ENCODE results near the gene C1orf115. TPM values are rescaled to one million over a fixed set of nuclear protein-coding genes. Genes with fewer than 3 reads are reported as not detected.

The C1orf115 gene
- total RNA-seq, 1 donor from 2014 or later: 6.7 TPM

DNA sequence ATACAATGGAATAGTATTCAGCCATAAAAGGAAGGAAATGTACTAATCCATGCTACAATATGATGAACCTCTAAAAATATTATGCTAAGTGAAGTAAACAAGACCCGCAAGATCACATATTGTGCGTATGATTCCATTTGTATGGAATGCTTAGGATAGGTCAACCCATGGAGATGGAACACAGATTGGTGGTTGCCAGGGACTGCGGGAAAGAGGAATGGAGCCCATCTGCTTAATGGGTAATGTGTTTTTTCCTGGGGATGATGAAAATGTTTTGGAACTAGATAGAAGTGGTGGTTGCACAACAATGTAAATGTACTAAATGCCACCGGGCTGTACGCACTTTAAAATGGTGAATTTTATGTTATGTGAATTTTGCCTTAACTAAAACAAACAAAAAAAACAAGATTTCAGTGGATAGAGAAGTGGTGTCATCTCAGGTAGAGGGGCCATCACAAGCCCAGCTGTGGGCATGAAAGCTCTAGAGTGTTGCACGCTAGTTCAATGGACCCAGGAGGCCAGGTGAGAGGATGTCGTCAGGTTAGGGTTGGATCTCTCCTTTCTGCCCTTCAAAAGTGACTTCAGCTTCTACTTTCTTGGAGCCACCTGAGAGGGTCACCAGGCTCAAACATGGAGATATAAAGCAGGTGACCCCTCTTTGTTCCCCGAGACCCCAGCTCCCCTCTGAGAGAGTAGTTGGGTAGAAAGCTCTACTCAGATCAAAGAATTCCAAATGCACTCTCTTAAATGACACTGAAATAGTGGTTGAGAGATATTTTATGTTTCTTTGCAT lies 2.5 kb downstream of the C1orf115 start:
- no peak for DNase-seq (ENCODE audit: low read depth)
- TF ChIP-seq, protein P1, sequence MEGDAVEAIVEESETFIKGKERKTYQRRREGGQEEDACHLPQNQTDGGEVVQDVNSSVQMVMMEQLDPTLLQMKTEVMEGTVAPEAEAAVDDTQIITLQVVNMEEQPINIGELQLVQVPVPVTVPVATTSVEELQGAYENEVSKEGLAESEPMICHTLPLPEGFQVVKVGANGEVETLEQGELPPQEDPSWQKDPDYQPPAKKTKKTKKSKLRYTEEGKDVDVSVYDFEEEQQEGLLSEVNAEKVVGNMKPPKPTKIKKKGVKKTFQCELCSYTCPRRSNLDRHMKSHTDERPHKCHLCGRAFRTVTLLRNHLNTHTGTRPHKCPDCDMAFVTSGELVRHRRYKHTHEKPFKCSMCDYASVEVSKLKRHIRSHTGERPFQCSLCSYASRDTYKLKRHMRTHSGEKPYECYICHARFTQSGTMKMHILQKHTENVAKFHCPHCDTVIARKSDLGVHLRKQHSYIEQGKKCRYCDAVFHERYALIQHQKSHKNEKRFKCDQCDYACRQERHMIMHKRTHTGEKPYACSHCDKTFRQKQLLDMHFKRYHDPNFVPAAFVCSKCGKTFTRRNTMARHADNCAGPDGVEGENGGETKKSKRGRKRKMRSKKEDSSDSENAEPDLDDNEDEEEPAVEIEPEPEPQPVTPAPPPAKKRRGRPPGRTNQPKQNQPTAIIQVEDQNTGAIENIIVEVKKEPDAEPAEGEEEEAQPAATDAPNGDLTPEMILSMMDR (conservative IDR thresholded peaks at IDR 0.05; ENCODE audit: low read depth, low read length): no peak
- H3K4me3 ChIP-seq (ENCODE audit: low read depth, low read length): no peak overlapping the region

DNA sequence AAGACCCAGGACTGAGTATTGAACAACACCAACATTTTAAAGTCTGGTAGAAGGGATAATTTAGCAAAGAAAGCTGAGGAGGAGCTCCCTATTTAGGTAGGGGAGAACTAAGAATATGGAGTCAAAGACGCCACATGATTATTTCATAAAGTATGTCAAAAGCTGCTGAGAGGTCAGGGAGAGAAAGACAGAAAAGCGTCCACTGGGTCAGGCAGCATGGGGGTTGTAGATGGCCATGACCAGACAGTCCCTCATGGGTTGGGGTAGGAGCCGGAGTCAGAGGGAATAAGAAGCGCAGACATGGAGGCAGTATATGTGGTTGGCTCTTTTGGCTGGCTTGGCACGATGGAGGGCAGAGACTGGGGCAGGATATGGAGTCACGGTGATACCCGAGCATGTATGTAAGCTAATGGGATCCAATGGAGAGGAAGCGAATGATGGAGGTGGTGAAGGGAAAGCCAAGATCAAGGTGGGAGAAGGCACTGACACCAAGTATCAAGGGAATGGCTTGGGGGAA lies 4.8 kb downstream of the C1orf115 start:
- no peak overlapping the region for H3K4me3 ChIP-seq (ENCODE audit: low read depth, low read length)
- DNase-seq (ENCODE audit: low read depth): no peak
- TF ChIP-seq, protein P1 (conservative IDR thresholded peaks at IDR 0.05; ENCODE audit: low read depth, low read length): no peak

- no peak for DNase-seq (ENCODE audit: low read depth)
- H3K4me3 ChIP-seq (ENCODE audit: low read depth, low read length): no peak overlapping the region
- TF ChIP-seq, protein P1 (conservative IDR thresholded peaks at IDR 0.05; ENCODE audit: low read depth, low read length): no peak
Measured at GRCh38 chr1:220695426-220695825, 5.3 kb downstream of the C1orf115 start.

GRCh38 chr1:220696226-220696862 lies 6.2 kb downstream of the C1orf115 start:
- no peak overlapping the region for H3K4me3 ChIP-seq (ENCODE audit: low read depth, low read length)
- no peak for DNase-seq (ENCODE audit: low read depth)
- TF ChIP-seq, protein P1 (conservative IDR thresholded peaks at IDR 0.05; ENCODE audit: low read depth, low read length): no peak

- TF ChIP-seq, protein P1 (conservative IDR thresholded peaks at IDR 0.05; ENCODE audit: low read depth, low read length): no peak
- no peak overlapping the region for H3K4me3 ChIP-seq (ENCODE audit: low read depth, low read length)
- no peak for DNase-seq (ENCODE audit: low read depth)
Measured at GRCh38 chr1:220696863-220697231, 6.7 kb downstream of the C1orf115 start.

DNA sequence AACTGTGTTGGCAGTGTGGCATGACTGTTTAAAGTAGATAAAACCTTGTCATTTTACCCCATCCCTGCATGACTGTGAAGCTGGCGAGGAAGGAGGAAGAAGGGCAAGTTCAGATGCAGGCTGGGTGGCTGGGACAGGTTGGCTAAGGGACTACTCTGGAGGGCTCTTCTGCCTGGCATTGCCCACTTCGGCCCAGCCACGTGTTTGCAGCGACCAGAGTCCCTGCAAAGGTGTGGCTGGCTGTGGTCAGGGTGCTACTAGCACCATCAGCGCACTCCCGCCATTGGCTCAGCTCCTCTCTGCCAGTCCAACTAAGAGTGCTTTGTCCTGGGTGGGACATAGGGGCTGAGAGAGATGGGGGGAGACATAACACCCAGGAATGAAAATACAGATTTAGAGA lies 7.2 kb downstream of the C1orf115 start:
- TF ChIP-seq, protein P1 (conservative IDR thresholded peaks at IDR 0.05; ENCODE audit: low read depth, low read length): no peak
- H3K4me3 ChIP-seq (ENCODE audit: low read depth, low read length): no peak overlapping the region
- no peak for DNase-seq (ENCODE audit: low read depth)
